ENCODE results near the gene ATXN1.
A peak's percentile ranks its signal among the peaks of the same experiment; 100 is the strongest.

The ATXN1 gene

GRCh38 chr6:16299861-16300260 is 461.4 kb downstream of the ATXN1 start:
- no peak for DNase-seq (ENCODE audit: low spot score)

GRCh38 chr6:16296061-16296670 is 465.1 kb downstream of the ATXN1 start:
- DNase-seq (ENCODE audit: low spot score), result no peak

GRCh38 chr6:16295471-16295870 is 465.8 kb downstream of the ATXN1 start:
- no peak for DNase-seq (ENCODE audit: low spot score)

- DNase-seq (ENCODE audit: low spot score), result no peak
These were observed 466.2 kb downstream of the ATXN1 start for GRCh38 chr6:16295060-16295459.

- DNase-seq (ENCODE audit: low spot score), result no peak
These were observed 466.9 kb downstream of the ATXN1 start for GRCh38 chr6:16294371-16294770.

GRCh38 chr6:16292942-16293341 is 468.3 kb downstream of the ATXN1 start:
- DNase-seq (ENCODE audit: low spot score), result no peak

- DNase-seq (ENCODE audit: low spot score), result no peak
These were observed 468.8 kb downstream of the ATXN1 start for GRCh38 chr6:16292432-16292831.

- DNase-seq (ENCODE audit: low spot score), result no peak
These were observed 469.5 kb downstream of the ATXN1 start for GRCh38 chr6:16291739-16292138.

- no peak for DNase-seq (ENCODE audit: low spot score)
These were observed 473.1 kb downstream of the ATXN1 start for GRCh38 chr6:16288163-16288562.

GRCh38 chr6:16286151-16286522 is 475.1 kb downstream of the ATXN1 start:
- DNase-seq (ENCODE audit: low spot score), result peak; percentile 85

- DNase-seq (ENCODE audit: low spot score), result no peak
These were observed 475.7 kb downstream of the ATXN1 start for GRCh38 chr6:16285467-16286150.

GRCh38 chr6:16284472-16284871 is 476.8 kb downstream of the ATXN1 start:
- no peak for DNase-seq (ENCODE audit: low spot score)

- no peak for DNase-seq (ENCODE audit: low spot score)
These were observed 478.9 kb downstream of the ATXN1 start for GRCh38 chr6:16282370-16282769.

GRCh38 chr6:16279243-16279642 is 482.0 kb downstream of the ATXN1 start:
- DNase-seq (ENCODE audit: low spot score), result no peak

GRCh38 chr6:16278750-16279149 is 482.5 kb downstream of the ATXN1 start:
- no peak for DNase-seq (ENCODE audit: low spot score)

GRCh38 chr6:16278048-16278724 is 483.1 kb downstream of the ATXN1 start:
- no peak for DNase-seq (ENCODE audit: low spot score)

- peak; percentile 83 for DNase-seq (ENCODE audit: low spot score)
These were observed 483.9 kb downstream of the ATXN1 start for GRCh38 chr6:16277101-16277981.

- DNase-seq (ENCODE audit: low spot score), result no peak
These were observed 486.2 kb downstream of the ATXN1 start for GRCh38 chr6:16274885-16275589.

GRCh38 chr6:16274483-16274882 is 486.8 kb downstream of the ATXN1 start:
- DNase-seq (ENCODE audit: low spot score), result no peak

- no peak for DNase-seq (ENCODE audit: low spot score)
These were observed 488.0 kb downstream of the ATXN1 start for GRCh38 chr6:16273256-16273655.

- DNase-seq (ENCODE audit: low spot score), result no peak
These were observed 489.1 kb downstream of the ATXN1 start for GRCh38 chr6:16272201-16272600.

- DNase-seq (ENCODE audit: low spot score), result no peak
These were observed 489.8 kb downstream of the ATXN1 start for GRCh38 chr6:16271428-16271827.
